GM23338 (cell line): Measurements from ENCODE around the gene STIP1. TPM values are rescaled to one million over a fixed set of nuclear protein-coding genes. Genes with fewer than 3 reads are reported as not detected.

Experiments
- ATAC-seq: fragments of 200-7000 bp; cut with Tn5 transposase; 3 replicates; pipeline ENCODE4 v1.9.1; 2020
- DNase-seq: peaks from one replicate; pipeline ENCODE4 v3.0.0-alpha.2; 2015; ENCODE audit warnings: low spot score
- H2AFZ ChIP-seq: fragments of 200-600 bp; sonication (generic); 2 replicates; pipeline ENCODE4 v1.8.0; 2016; ENCODE audit warnings: antibody characterized with exemption, mild to moderate bottlenecking, moderate library complexity
- H3F3A ChIP-seq: fragments of 200-600 bp; sonication (generic); replicated peaks from 2 replicates; pipeline ENCODE4 v1.8.0; 2017; ENCODE audit warnings: antibody characterized with exemption, mixed run types, low read depth
- H3K27ac ChIP-seq: fragments of 200-600 bp; sonication (generic); 2 replicates; pipeline ENCODE4 v1.6.1; 2016; ENCODE audit warnings: low read depth
- H3K27me3 ChIP-seq: fragments of 200-600 bp; sonication (generic); 2 replicates; pipeline ENCODE4 v1.8.0; 2016; ENCODE audit warnings: mild to moderate bottlenecking, mixed run types, moderate library complexity; ENCODE audit not compliant: insufficient read depth
- H3K36me3 ChIP-seq: fragments of 200-600 bp; sonication (generic); 2 replicates; pipeline ENCODE4 v1.8.0; 2016; ENCODE audit warnings: mild to moderate bottlenecking; ENCODE audit not compliant: insufficient read depth
- H3K4me1 ChIP-seq: fragments of 200-600 bp; sonication (generic); 2 replicates; pipeline ENCODE4 v1.8.0; 2016; ENCODE audit warnings: mild to moderate bottlenecking, moderate library complexity; ENCODE audit not compliant: insufficient read depth
- H3K4me2 ChIP-seq: fragments of 200-600 bp; sonication (generic); 2 replicates; pipeline ENCODE4 v1.7.1; 2017; ENCODE audit warnings: mixed run types
- H3K4me3 ChIP-seq: fragments of 200-600 bp; sonication (generic); 2 replicates; pipeline ENCODE4 v1.6.1; 2016; ENCODE audit warnings: mixed run types
- H3K79me2 ChIP-seq: fragments of 200-600 bp; sonication (generic); replicated peaks from 2 replicates; pipeline ENCODE4 v1.8.0; 2017; ENCODE audit warnings: mild to moderate bottlenecking; ENCODE audit not compliant: insufficient read depth
- H3K9me2 ChIP-seq: fragments of 200-600 bp; sonication (generic); 2 replicates; pipeline ENCODE4 v1.8.0; 2017; ENCODE audit not compliant: insufficient read depth
- H4K20me1 ChIP-seq: fragments of 200-600 bp; sonication (generic); replicated peaks from 2 replicates; pipeline ENCODE4 v1.8.0; 2017; ENCODE audit warnings: mild to moderate bottlenecking; ENCODE audit not compliant: insufficient read depth
- H3K27ac Mint-ChIP-seq: 2 replicates; pipeline ENCODE4 v1.8.0; 2020; ENCODE audit warnings: inconsistent platforms, mild to moderate bottlenecking, moderate library complexity, mixed read lengths
- H3K27me3 Mint-ChIP-seq: 3 replicates; pipeline ENCODE4 v1.8.0; 2022; ENCODE audit warnings: low read depth, mild to moderate bottlenecking, moderate library complexity, mixed read lengths, inconsistent platforms; ENCODE audit not compliant: insufficient read depth, poor library complexity
- H3K36me3 Mint-ChIP-seq: 3 replicates; pipeline ENCODE4 v1.8.0; 2021; ENCODE audit warnings: low read depth, mild to moderate bottlenecking, inconsistent platforms, moderate library complexity, mixed read lengths
- H3K4me1 Mint-ChIP-seq: 3 replicates; pipeline ENCODE4 v1.8.0; 2020; ENCODE audit warnings: mild to moderate bottlenecking, inconsistent platforms, mixed read lengths
- H3K4me3 Mint-ChIP-seq: 3 replicates; pipeline ENCODE4 v1.8.0; 2021; ENCODE audit warnings: moderate library complexity, mild to moderate bottlenecking, inconsistent platforms, mixed read lengths
- H3K9me3 Mint-ChIP-seq: 3 replicates; pipeline ENCODE4 v1.8.0; 2020; ENCODE audit warnings: moderate library complexity, mild to moderate bottlenecking, inconsistent platforms, mixed read lengths
- CREB1 ChIP-seq: fragments of 250-450 bp; sonication (Bioruptor Pico); IDR thresholded peaks from 2 replicates; pipeline ENCODE4 v1.5.0; 2020; ENCODE audit warnings: low read depth, mild to moderate bottlenecking, moderate library complexity
- EZH2 ChIP-seq: fragments of 200-600 bp; sonication (generic); IDR thresholded peaks from one replicate; pipeline ENCODE4 v1.8.0; 2017; ENCODE audit warnings: antibody characterized with exemption, mild to moderate bottlenecking, low read depth; ENCODE audit not compliant: unreplicated experiment
- EZH2phosphoT487 ChIP-seq: fragments of 200-600 bp; sonication (generic); IDR thresholded peaks from one replicate; pipeline ENCODE4 v1.8.1; 2018; ENCODE audit warnings: antibody characterized with exemption; ENCODE audit not compliant: unreplicated experiment
- JUNB ChIP-seq: IDR thresholded peaks from one replicate; pipeline ENCODE4 v1.6.1; 2016; ENCODE audit warnings: antibody characterized with exemption; ENCODE audit not compliant: unreplicated experiment
- NANOG ChIP-seq: IDR thresholded peaks from 2 replicates; pipeline ENCODE4 v1.6.1; 2016; ENCODE audit warnings: antibody characterized with exemption, borderline replicate concordance
- POLR2AphosphoS5 ChIP-seq: IDR thresholded peaks from 2 replicates; pipeline ENCODE4 v1.6.1; 2016; ENCODE audit warnings: antibody characterized with exemption, low read depth
- STAT1 ChIP-seq: IDR thresholded peaks from one replicate; pipeline ENCODE4 v1.6.1; 2016; ENCODE audit warnings: antibody characterized with exemption; ENCODE audit not compliant: unreplicated experiment
- ZNF114 ChIP-seq: fragments of 250-450 bp; sonication (Bioruptor Pico); IDR thresholded peaks from 2 replicates; pipeline ENCODE4 v1.5.0; 2020; ENCODE audit warnings: mild to moderate bottlenecking, moderate library complexity
- ZNF331 ChIP-seq: fragments of 250-450 bp; sonication (Bioruptor Pico); IDR thresholded peaks from 2 replicates; pipeline ENCODE4 v1.5.0; 2020; ENCODE audit warnings: low read depth, mild to moderate bottlenecking, moderate library complexity
- polyA plus RNA-seq: library from polyadenylated mRNA; unstranded; fragments of >200 nt; fragmentation: Nextera tagmentation; extraction: Ambion mirVana; gene quantifications from 2 replicates; pipeline ENCODE4 v1.2.1, GENCODE V29; 2016
- total RNA-seq: library from RNA; depleted of rRNA; stranded (reverse); fragments of >200 nt; shearing (Covaris generic); gene quantifications from 2 replicates; pipeline ENCODE4 v1.2.3, GENCODE V29; 2014
- TF ChIP-seq, protein P1 (sequence below): IDR thresholded peaks from one replicate; pipeline ENCODE4 v1.6.1; 2018; ENCODE audit warnings: antibody characterized with exemption; ENCODE audit not compliant: unreplicated experiment
- TF ChIP-seq, protein P2 (sequence below): IDR thresholded peaks from 2 replicates; pipeline ENCODE4 v1.6.1; 2016; ENCODE audit warnings: antibody characterized with exemption
- TF ChIP-seq, protein P3 (sequence below): fragments of 250-450 bp; sonication (Bioruptor Pico); IDR thresholded peaks from 2 replicates; pipeline ENCODE4 v1.5.0; 2020; ENCODE audit warnings: mild to moderate bottlenecking, moderate library complexity
- TF ChIP-seq, protein P4 (sequence below), 2 experiments: fragments of 200-600 bp in 1 of 2; sonication (generic) in 1 of 2; conservative IDR thresholded peaks; 2 replicates each; pipeline versions ENCODE4 v1.5.1 to v1.6.1; 2016 to 2017; ENCODE audit warnings: antibody characterized with exemption in 2 of 2, low read depth in 2 of 2, mild to moderate bottlenecking in 2 of 2, moderate library complexity in 1 of 2

Gene STIP1
- total and polyA plus RNA-seq, 2 experiments from 2014 or later = 213 to 351 TPM

DNA sequence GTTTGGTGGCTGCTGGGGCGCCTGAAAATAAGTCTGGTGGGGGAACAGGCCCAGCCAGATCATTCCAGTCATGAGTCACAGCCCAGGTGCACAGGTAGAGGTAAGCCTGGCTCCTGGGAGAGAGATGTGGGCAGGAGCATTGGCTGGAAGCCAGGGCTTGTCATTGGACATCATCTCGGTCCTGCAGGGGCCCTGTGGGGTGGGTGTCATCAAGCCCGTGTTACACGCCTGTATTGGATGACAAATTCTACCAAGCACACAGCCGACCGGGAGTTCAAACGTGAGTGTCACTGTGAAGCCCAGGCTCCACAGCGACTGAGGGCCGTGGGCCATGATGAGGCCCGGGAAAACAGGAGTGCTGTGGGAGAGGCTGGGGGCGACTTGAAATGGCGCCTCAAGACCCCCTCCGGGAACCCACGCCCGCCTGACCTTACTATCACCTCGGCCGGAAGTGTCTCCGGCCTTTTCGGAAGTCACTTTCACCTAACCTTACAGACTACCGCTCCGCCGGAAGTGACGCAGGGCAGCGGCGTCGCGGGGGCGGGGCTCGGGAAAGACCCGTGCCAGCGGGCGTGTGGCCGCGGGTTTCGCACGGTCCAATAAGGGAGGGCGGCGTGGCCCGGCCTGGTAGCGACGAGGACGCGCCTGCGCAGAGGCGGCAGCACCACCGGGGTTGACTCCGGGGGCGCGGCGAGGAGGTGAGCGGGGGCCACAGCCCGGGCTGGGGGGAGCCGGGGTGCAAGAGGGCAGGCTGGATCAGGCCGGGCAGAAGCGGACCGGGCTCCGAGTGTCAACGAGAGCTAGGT lies 54.7 kb downstream of the STIP1 start, which contains the start of gene FKBP2:
Gene FKBP2, plus strand, starts transcription at position 661 of the 806 bp plus-strand sequence. CDS start 1,293 bp downstream, outside the sequence.
- no peaks in the 10 kb centered on the region for H3K27me3 ChIP-seq
- peak within 1 kb of the TSS; percentile 97 for H3K4me3 ChIP-seq
- Mint-ChIP-seq H3K27ac (peak within 1 kb of the TSS; percentile 98), H3K27me3 (peaks cover 28% of the 10 kb centered on the region), H3K4me1 (peaks cover 27% of the 10 kb centered on the region), H3K36me3 (peaks cover 24% of the 10 kb centered on the region), H3K9me3 (no peaks in the 10 kb centered on the region), H3K4me3 (peak within 1 kb of the TSS; percentile 93)
- no peaks in the 10 kb centered on the region; the same call in 1 of the 2 replicates for H4K20me1 ChIP-seq
- H3K27ac ChIP-seq = peak within 1 kb of the TSS; percentile 94; the same call in 1 of the 2 replicates
- peaks cover 17% of the 10 kb centered on the region; the same call in 1 of the 2 replicates for H3K4me1 ChIP-seq
- DNase-seq = peak; percentile 98
- peaks cover 26% of the 10 kb centered on the region for H3F3A ChIP-seq
- H2AFZ ChIP-seq = no peak within 1 kb of the TSS; the same call in 1 of the 2 replicates
- TF ChIP-seq ZNF331 (CRISPR knock-in tag) = no peak
- TF ChIP-seq EZH2phosphoT487 = no peak
- TF ChIP-seq, protein P1, sequence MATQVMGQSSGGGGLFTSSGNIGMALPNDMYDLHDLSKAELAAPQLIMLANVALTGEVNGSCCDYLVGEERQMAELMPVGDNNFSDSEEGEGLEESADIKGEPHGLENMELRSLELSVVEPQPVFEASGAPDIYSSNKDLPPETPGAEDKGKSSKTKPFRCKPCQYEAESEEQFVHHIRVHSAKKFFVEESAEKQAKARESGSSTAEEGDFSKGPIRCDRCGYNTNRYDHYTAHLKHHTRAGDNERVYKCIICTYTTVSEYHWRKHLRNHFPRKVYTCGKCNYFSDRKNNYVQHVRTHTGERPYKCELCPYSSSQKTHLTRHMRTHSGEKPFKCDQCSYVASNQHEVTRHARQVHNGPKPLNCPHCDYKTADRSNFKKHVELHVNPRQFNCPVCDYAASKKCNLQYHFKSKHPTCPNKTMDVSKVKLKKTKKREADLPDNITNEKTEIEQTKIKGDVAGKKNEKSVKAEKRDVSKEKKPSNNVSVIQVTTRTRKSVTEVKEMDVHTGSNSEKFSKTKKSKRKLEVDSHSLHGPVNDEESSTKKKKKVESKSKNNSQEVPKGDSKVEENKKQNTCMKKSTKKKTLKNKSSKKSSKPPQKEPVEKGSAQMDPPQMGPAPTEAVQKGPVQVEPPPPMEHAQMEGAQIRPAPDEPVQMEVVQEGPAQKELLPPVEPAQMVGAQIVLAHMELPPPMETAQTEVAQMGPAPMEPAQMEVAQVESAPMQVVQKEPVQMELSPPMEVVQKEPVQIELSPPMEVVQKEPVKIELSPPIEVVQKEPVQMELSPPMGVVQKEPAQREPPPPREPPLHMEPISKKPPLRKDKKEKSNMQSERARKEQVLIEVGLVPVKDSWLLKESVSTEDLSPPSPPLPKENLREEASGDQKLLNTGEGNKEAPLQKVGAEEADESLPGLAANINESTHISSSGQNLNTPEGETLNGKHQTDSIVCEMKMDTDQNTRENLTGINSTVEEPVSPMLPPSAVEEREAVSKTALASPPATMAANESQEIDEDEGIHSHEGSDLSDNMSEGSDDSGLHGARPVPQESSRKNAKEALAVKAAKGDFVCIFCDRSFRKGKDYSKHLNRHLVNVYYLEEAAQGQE = no peak
- TF ChIP-seq CREB1 (CRISPR knock-in tag) = peak; percentile 93
- TF ChIP-seq, protein P2, sequence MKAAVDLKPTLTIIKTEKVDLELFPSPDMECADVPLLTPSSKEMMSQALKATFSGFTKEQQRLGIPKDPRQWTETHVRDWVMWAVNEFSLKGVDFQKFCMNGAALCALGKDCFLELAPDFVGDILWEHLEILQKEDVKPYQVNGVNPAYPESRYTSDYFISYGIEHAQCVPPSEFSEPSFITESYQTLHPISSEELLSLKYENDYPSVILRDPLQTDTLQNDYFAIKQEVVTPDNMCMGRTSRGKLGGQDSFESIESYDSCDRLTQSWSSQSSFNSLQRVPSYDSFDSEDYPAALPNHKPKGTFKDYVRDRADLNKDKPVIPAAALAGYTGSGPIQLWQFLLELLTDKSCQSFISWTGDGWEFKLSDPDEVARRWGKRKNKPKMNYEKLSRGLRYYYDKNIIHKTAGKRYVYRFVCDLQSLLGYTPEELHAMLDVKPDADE = peak; percentile 60; the same call in 1 of the 2 replicates
- peak; percentile 95 for TF ChIP-seq POLR2AphosphoS5
- TF ChIP-seq JUNB = no peak
- no peak for TF ChIP-seq NANOG
- TF ChIP-seq, protein P3, sequence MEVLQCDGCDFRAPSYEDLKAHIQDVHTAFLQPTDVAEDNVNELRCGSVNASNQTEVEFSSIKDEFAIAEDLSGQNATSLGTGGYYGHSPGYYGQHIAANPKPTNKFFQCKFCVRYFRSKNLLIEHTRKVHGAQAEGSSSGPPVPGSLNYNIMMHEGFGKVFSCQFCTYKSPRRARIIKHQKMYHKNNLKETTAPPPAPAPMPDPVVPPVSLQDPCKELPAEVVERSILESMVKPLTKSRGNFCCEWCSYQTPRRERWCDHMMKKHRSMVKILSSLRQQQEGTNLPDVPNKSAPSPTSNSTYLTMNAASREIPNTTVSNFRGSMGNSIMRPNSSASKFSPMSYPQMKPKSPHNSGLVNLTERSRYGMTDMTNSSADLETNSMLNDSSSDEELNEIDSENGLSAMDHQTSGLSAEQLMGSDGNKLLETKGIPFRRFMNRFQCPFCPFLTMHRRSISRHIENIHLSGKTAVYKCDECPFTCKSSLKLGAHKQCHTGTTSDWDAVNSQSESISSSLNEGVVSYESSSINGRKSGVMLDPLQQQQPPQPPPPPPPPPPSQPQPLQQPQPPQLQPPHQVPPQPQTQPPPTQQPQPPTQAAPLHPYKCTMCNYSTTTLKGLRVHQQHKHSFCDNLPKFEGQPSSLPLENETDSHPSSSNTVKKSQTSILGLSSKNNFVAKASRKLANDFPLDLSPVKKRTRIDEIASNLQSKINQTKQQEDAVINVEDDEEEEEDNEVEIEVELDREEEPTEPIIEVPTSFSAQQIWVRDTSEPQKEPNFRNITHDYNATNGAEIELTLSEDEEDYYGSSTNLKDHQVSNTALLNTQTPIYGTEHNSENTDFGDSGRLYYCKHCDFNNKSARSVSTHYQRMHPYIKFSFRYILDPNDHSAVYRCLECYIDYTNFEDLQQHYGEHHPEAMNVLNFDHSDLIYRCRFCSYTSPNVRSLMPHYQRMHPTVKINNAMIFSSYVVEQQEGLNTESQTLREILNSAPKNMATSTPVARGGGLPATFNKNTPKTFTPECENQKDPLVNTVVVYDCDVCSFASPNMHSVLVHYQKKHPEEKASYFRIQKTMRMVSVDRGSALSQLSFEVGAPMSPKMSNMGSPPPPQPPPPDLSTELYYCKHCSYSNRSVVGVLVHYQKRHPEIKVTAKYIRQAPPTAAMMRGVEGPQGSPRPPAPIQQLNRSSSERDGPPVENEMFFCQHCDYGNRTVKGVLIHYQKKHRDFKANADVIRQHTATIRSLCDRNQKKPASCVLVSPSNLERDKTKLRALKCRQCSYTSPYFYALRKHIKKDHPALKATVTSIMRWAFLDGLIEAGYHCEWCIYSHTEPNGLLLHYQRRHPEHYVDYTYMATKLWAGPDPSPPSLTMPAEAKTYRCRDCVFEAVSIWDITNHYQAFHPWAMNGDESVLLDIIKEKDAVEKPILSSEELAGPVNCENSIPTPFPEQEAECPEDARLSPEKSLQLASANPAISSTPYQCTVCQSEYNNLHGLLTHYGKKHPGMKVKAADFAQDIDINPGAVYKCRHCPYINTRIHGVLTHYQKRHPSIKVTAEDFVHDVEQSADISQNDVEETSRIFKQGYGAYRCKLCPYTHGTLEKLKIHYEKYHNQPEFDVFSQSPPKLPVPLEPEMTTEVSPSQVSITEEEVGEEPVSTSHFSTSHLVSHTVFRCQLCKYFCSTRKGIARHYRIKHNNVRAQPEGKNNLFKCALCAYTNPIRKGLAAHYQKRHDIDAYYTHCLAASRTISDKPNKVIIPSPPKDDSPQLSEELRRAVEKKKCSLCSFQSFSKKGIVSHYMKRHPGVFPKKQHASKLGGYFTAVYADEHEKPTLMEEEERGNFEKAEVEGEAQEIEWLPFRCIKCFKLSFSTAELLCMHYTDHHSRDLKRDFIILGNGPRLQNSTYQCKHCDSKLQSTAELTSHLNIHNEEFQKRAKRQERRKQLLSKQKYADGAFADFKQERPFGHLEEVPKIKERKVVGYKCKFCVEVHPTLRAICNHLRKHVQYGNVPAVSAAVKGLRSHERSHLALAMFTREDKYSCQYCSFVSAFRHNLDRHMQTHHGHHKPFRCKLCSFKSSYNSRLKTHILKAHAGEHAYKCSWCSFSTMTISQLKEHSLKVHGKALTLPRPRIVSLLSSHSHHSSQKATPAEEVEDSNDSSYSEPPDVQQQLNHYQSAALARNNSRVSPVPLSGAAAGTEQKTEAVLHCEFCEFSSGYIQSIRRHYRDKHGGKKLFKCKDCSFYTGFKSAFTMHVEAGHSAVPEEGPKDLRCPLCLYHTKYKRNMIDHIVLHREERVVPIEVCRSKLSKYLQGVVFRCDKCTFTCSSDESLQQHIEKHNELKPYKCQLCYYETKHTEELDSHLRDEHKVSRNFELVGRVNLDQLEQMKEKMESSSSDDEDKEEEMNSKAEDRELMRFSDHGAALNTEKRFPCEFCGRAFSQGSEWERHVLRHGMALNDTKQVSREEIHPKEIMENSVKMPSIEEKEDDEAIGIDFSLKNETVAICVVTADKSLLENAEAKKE (CRISPR knock-in tag) = no peak
- TF ChIP-seq, protein P4, sequence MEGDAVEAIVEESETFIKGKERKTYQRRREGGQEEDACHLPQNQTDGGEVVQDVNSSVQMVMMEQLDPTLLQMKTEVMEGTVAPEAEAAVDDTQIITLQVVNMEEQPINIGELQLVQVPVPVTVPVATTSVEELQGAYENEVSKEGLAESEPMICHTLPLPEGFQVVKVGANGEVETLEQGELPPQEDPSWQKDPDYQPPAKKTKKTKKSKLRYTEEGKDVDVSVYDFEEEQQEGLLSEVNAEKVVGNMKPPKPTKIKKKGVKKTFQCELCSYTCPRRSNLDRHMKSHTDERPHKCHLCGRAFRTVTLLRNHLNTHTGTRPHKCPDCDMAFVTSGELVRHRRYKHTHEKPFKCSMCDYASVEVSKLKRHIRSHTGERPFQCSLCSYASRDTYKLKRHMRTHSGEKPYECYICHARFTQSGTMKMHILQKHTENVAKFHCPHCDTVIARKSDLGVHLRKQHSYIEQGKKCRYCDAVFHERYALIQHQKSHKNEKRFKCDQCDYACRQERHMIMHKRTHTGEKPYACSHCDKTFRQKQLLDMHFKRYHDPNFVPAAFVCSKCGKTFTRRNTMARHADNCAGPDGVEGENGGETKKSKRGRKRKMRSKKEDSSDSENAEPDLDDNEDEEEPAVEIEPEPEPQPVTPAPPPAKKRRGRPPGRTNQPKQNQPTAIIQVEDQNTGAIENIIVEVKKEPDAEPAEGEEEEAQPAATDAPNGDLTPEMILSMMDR (conservative IDR thresholded peaks at IDR 0.05; ENCODE audit: low read depth in 2 of 2) = no peak
- TF ChIP-seq ZNF114 (CRISPR knock-in tag) = no peak
- TF ChIP-seq EZH2 = no peak
- no peak for TF ChIP-seq STAT1
- no peaks in the 10 kb centered on the region for H3K36me3 ChIP-seq
- H3K79me2 ChIP-seq = peaks cover 19% of the 10 kb centered on the region
- peak; percentile 48 for ATAC-seq
- H3K9me2 ChIP-seq = no peaks in the 10 kb centered on the region
- peak within 1 kb of the TSS; percentile 96 for H3K4me2 ChIP-seq
